DOHH2 (cell line): ENCODE measurements around the gene GMPR.

Experiments used
- EZH2phosphoT487 ChIP-seq: fragments of 200-600 bp; sonication (generic); IDR thresholded peaks from 2 replicates; pipeline ENCODE4 v1.6.1; 2017; ENCODE audit warnings: borderline replicate concordance, mild to moderate bottlenecking, antibody characterized with exemption, low read length, moderate library complexity, mixed read lengths
- TF ChIP-seq, protein P1 (sequence below): fragments of 200-600 bp; sonication (generic); IDR thresholded peaks from one replicate; pipeline ENCODE4 v1.5.1; 2014; ENCODE audit warnings: antibody characterized with exemption, mild to moderate bottlenecking, low read depth, low read length; ENCODE audit not compliant: poor library complexity, severe bottlenecking

DNA sequence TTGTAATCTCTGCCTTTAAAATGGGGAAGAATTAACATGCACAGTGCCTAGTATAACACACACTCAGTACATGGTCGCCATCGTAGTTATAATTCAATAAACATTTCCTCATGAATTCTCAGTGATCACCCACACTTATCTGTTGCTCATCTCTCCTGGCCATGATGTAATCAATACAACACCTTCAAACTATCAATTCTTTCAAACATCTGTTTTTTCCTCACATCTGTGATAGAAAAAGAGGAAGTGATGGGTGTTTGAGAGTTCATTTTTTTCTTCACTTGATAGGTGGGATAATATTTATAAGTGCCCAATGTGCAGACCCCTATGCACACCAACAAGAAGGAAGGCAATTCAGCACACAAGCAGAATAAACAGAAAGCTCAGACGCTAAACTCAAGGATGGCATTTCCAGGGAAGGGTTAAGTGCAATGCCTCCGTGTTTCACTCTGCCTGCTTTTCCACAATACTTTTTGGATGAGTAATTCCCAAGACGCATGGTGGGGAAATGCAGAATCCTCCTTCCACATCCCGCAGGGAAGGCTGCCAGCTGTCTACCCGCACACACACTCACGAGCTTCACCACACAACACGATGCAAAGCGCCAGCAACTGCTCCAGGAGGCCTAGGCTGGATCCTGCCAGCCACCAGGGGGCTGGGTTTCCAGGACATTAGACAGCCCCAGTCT lies 100.3 kb downstream of the GMPR start:
- TF ChIP-seq, protein P1, sequence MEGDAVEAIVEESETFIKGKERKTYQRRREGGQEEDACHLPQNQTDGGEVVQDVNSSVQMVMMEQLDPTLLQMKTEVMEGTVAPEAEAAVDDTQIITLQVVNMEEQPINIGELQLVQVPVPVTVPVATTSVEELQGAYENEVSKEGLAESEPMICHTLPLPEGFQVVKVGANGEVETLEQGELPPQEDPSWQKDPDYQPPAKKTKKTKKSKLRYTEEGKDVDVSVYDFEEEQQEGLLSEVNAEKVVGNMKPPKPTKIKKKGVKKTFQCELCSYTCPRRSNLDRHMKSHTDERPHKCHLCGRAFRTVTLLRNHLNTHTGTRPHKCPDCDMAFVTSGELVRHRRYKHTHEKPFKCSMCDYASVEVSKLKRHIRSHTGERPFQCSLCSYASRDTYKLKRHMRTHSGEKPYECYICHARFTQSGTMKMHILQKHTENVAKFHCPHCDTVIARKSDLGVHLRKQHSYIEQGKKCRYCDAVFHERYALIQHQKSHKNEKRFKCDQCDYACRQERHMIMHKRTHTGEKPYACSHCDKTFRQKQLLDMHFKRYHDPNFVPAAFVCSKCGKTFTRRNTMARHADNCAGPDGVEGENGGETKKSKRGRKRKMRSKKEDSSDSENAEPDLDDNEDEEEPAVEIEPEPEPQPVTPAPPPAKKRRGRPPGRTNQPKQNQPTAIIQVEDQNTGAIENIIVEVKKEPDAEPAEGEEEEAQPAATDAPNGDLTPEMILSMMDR = peak; percentile 33
- TF ChIP-seq EZH2phosphoT487 = no peak
